Adrenal gland (tissue), 12 donors: ENCODE results near the gene RASA2. TPM values are rescaled to one million over a fixed set of nuclear protein-coding genes. Genes with fewer than 3 reads are reported as not detected.
A peak's percentile ranks its signal among the peaks of the same experiment; 100 is the strongest.

ENCODE experiments used
- DNase-seq, 7 donors: peaks; one replicate each; pipeline ENCODE4 v3.0.0-alpha.2; 2019 to 2020
- H3K27ac ChIP-seq, 5 donors: fragments of 200-600 bp; sonication (generic) in 4 of 5; 1 replicate in 3 of 5; 2 replicates in 2 of 5; pipeline versions ENCODE4 v1.5.1 to v1.8.0; 2016 to 2020; ENCODE audit warnings: mild to moderate bottlenecking in 1 of 5
- H3K27me3 ChIP-seq: fragments of 200-600 bp; 2 replicates; pipeline ENCODE4 v1.8.0; 2021
- H3K36me3 ChIP-seq, 2 donors: fragments of 200-600 bp; replicated peaks in 1 of 2; 1 replicate in 1 of 2; 2 replicates in 1 of 2; pipeline versions ENCODE4 v1.5.1 to v1.8.0; 2018 to 2022
- H3K4me1 ChIP-seq, 2 donors: fragments of 200-600 bp; replicated peaks in 1 of 2; 1 replicate in 1 of 2; 2 replicates in 1 of 2; pipeline versions ENCODE4 v1.5.1 to v1.8.0; 2018 to 2021
- H3K4me3 ChIP-seq, 4 donors: fragments of 200-600 bp; sonication (generic) in 3 of 4; one replicate each; pipeline ENCODE4 v1.5.1; 2016 to 2018
- H3K9me3 ChIP-seq, 3 donors: fragments of 200-600 bp; sonication (generic) in 1 of 3; replicated peaks in 1 of 3; 1 replicate in 2 of 3; 2 replicates in 1 of 3; pipeline versions ENCODE4 v1.5.1 to v1.8.0; 2016 to 2021
- CTCF ChIP-seq, 6 experiments: fragments of 450-650 bp in 4 of 6; fragments of 200-600 bp in 2 of 6; sonication (generic) in 1 of 6; IDR thresholded peaks; 1 replicate in 5 of 6; 2 replicates in 1 of 6; pipeline versions ENCODE4 v1.5.1 to v1.8.0; 2016 to 2021; ENCODE audit warnings: antibody characterized with exemption in 6 of 6, mild to moderate bottlenecking in 2 of 6, moderate library complexity in 1 of 6
- POLR2A ChIP-seq, 2 donors: fragments of 450-650 bp; IDR thresholded peaks; one replicate each; pipeline ENCODE4 v1.6.1; 2017; ENCODE audit warnings: antibody characterized with exemption in 2 of 2, mild to moderate bottlenecking in 2 of 2, moderate library complexity in 1 of 2
- WGBS, 4 donors: extraction: QIAGEN DNeasy Blood & Tissue Kit in 2 of 4; methylation state at CpG; one replicate each; pipeline versions ENCODE4 v1.1.5 to v1.1.7; 2013 to 2017; 5-methylcytosine and 5-hydroxymethylcytosine counted together
- intact Hi-C, 2 donors: fragments of 100-400 bp; cut with DNase I; formaldehyde crosslinking; loops; one replicate each; pipeline versions ENCODE4 v1.14.1 to v1.15.0; 2022 to 2023
- polyA plus RNA-seq, 3 donors: library from polyadenylated mRNA; stranded (reverse); fragments of 200-250 nt in 2 of 3; fragments of 350-450 nt in 1 of 3; fragmentation: Illumina TruSeq in 1 of 3; extraction: RNeasy Lipid Tissue Mini Kit (QIAGEN cat#74804) in 1 of 3; gene quantifications; one replicate each; pipeline ENCODE4 v1.2.3, GENCODE V29; 2013 to 2014
- total RNA-seq, 9 donors: library from RNA; depleted of rRNA in 4 of 9; stranded (reverse); fragments of >200 nt in 4 of 9; fragments of 120-200 nt in 1 of 9; fragmentation: NEBNext Ultra II Directional in 1 of 9; extraction: Animal tissue kit (Norgen Biotek cat#: 25700) in 1 of 9; gene quantifications; one replicate each; pipeline versions ENCODE4 v1.1.0 to v1.2.4, GENCODE V29; 2013 to 2023
- donor health status: healthy with polysubstance abuse.
- donor health status: Bipolar disorder and iron deficiency.
- donor health status: DM: yes; HTN: yes; CAD: no.
- donor health status: DM: no; HTN: no; CAD: no.
- donor health status: DM: no; HTN: no; CAD: no.
- donor health status: DM: yes; HTN: yes; CAD: no.

Gene RASA2
- total and polyA plus RNA-seq, 12 donors: 5.7 to 52.5 (median 10.2) TPM

GRCh38 chr3:141526709-141527108 is 39.9 kb downstream of the RASA2 start:
- Histone ChIP-seq H3K9me3 (no peaks in the 10 kb centered on the region), H3K27me3 (no peaks in the 10 kb centered on the region), H3K36me3 (no peaks in the 10 kb centered on the region), H3K4me1 (peaks cover 22 to 27% of the 10 kb centered on the region in 2 donors), H3K4me3 (no peak overlapping the region), H3K27ac (no peak overlapping the region)
- no peak for DNase-seq
- intact Hi-C loops: no loop called here
- TF ChIP-seq CTCF (IDR thresholded peaks at IDR 0.05): no peak
- no peak for TF ChIP-seq POLR2A (IDR thresholded peaks at IDR 0.05)

- Histone ChIP-seq H3K36me3 (no peaks in the 10 kb centered on the region), H3K4me3 (no peak overlapping the region), H3K27ac (peak overlapping the region in 1 of 5 donors; percentile 60), H3K9me3 (no peaks in the 10 kb centered on the region), H3K4me1 (peaks cover 29 to 31% of the 10 kb centered on the region in 2 donors), H3K27me3 (no peaks in the 10 kb centered on the region)
- 69 to 85% (median 83%) methylated on average over 1 of the region's 1 CpG for whole genome bisulfite sequencing, 4 donors
- intact Hi-C loops: no loop called here
- no peak for DNase-seq
- TF ChIP-seq POLR2A (IDR thresholded peaks at IDR 0.05): no peak
- no peak for TF ChIP-seq CTCF (IDR thresholded peaks at IDR 0.05)
These were observed 42.0 kb downstream of the RASA2 start for GRCh38 chr3:141528800-141529199.

GRCh38 chr3:141529256-141529655 is 42.4 kb downstream of the RASA2 start:
- Histone ChIP-seq H3K4me3 (no peak overlapping the region), H3K4me1 (peaks cover 31% of the 10 kb centered on the region in 2 donors), H3K9me3 (no peaks in the 10 kb centered on the region), H3K27ac (peak overlapping the region in 1 of 5 donors; percentile 60), H3K36me3 (no peaks in the 10 kb centered on the region), H3K27me3 (no peaks in the 10 kb centered on the region)
- DNase-seq: no peak
- intact Hi-C loops: no loop called here
- TF ChIP-seq CTCF (IDR thresholded peaks at IDR 0.05) (no peak), POLR2A (IDR thresholded peaks at IDR 0.05) (no peak)

- Histone ChIP-seq H3K36me3 (no peaks in the 10 kb centered on the region), H3K27me3 (no peaks in the 10 kb centered on the region), H3K9me3 (no peaks in the 10 kb centered on the region), H3K27ac (peak overlapping the region in 4 of 5 donors; percentile 27 to 45 (median 30)), H3K4me1 (peaks cover 31% of the 10 kb centered on the region in 2 donors), H3K4me3 (peak overlapping the region in 1 of 4 donors; percentile 16)
- TF ChIP-seq CTCF (IDR thresholded peaks at IDR 0.05) (no peak), POLR2A (IDR thresholded peaks at IDR 0.05) (no peak)
- DNase-seq: no peak
- 39 to 50% (median 44%) methylated on average over 1 of the region's 1 CpG for WGBS, 4 donors
- intact Hi-C loops: no loop called here
These were observed 43.0 kb downstream of the RASA2 start for GRCh38 chr3:141529717-141530414.
